Transverse colon (tissue), 4 donors: ENCODE results near the gene MBD3L1. TPM values are rescaled to one million over a fixed set of nuclear protein-coding genes. Genes with fewer than 3 reads are reported as not detected.

Source experiments
- DNase-seq: peaks from one replicate; pipeline ENCODE4 v3.0.0-alpha.2; 2019
- H3K27ac ChIP-seq, 4 donors: fragments of 200-600 bp; sonication (generic); 2 replicates each; pipeline ENCODE4 v1.5.1; 2016 to 2018; ENCODE audit warnings: inconsistent platforms in 4 of 4
- H3K27me3 ChIP-seq: fragments of 200-600 bp; sonication (generic); 2 replicates; pipeline ENCODE4 v1.5.1; 2017; ENCODE audit warnings: inconsistent platforms
- H3K36me3 ChIP-seq, 4 donors: fragments of 200-600 bp; sonication (generic); 2 replicates each; pipeline ENCODE4 v1.5.1; 2017 to 2019; ENCODE audit warnings: inconsistent platforms in 4 of 4
- H3K4me1 ChIP-seq, 4 donors: fragments of 200-600 bp; sonication (generic); 2 replicates each; pipeline ENCODE4 v1.5.1; 2017 to 2020; ENCODE audit warnings: inconsistent platforms in 4 of 4
- H3K4me3 ChIP-seq, 4 donors: fragments of 200-600 bp; sonication (generic); 1 replicate in 1 of 4; 2 replicates in 3 of 4; pipeline versions ENCODE4 v1.5.1 to v1.6.1; 2017 to 2019; ENCODE audit warnings: inconsistent platforms in 4 of 4
- H3K9me3 ChIP-seq, 2 donors: fragments of 200-600 bp; sonication (generic); 2 replicates each; pipeline ENCODE4 v1.5.1; 2017 to 2019; ENCODE audit warnings: inconsistent platforms in 2 of 2
- EP300 ChIP-seq: sonication (generic); formaldehyde crosslinking; IDR thresholded peaks from one replicate; pipeline ENCODE4 v1.6.1; 2017; ENCODE audit warnings: antibody characterized with exemption, low read depth
- POLR2A ChIP-seq: fragments of 450-650 bp; IDR thresholded peaks from one replicate; pipeline ENCODE4 v1.6.1; 2016; ENCODE audit warnings: antibody characterized with exemption, mild to moderate bottlenecking, moderate library complexity
- POLR2AphosphoS5 ChIP-seq, 3 donors: sonication (generic); formaldehyde crosslinking; IDR thresholded peaks; one replicate each; pipeline ENCODE4 v1.6.1; 2016; ENCODE audit warnings: antibody characterized with exemption in 3 of 3
- WGBS, 2 donors: methylation state at CpG; one replicate each; pipeline ENCODE4 v1.1.5; 2018; ENCODE audit warnings: low coverage in 1 of 2; 5-methylcytosine and 5-hydroxymethylcytosine counted together
- in situ Hi-C, 4 donors: fragments of 200-750 bp; cut with MboI; loops; one replicate each; pipeline versions ENCODE4 v1.15.0 to v1.15.1; 2017; ENCODE audit warnings: low sequenced_read_pairs in 3 of 4, low pct_ligation_motif_present in 1 of 4, low pct_unique_long_range_greater_than_20kb in 1 of 4
- intact Hi-C: fragments of 100-400 bp; cut with DNase I; formaldehyde crosslinking; loops from one replicate; pipeline ENCODE4 v1.15.1; 2023; ENCODE audit warnings: low total_unique reads
- total RNA-seq, 4 donors: library from RNA; depleted of rRNA; stranded (reverse); fragments of >200 nt; gene quantifications; one replicate each; pipeline ENCODE4 v1.1.0, GENCODE V29; 2016
- TF ChIP-seq, protein P1 (sequence below), 5 experiments: fragments of 200-600 bp in 3 of 5; fragments of 450-650 bp in 2 of 5; sonication (generic) in 3 of 5; IDR thresholded peaks; 1 replicate in 2 of 5; 2 replicates in 3 of 5; pipeline ENCODE4 v1.5.1; 2016 to 2017; ENCODE audit warnings: antibody characterized with exemption in 5 of 5, inconsistent platforms in 3 of 5, mild to moderate bottlenecking in 2 of 5, moderate library complexity in 1 of 5

The MBD3L1 gene
- total RNA-seq, 4 donors from 2014 or later = not detected

DNA sequence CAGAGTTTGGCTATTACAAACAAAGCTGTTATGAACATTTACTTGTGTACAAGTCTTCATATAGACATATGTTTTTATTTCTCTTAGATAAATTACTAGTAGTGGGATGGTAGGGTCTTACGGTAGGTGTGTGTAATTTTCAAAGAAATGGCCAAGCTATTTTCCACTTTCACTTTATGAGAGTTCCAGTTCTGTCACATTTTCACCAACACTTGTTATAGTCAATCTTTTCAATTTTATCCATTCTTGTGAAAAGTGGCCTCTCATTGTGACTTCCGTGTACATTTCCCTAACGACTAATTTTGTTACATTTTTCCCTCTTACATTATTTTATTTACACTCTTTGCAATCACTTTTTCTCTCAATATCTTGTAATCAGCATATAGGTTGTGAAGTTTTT is 18.3 kb downstream of the MBD3L1 start:
- intact Hi-C loops (no loop called here), in situ Hi-C loops (no loop called here)
- 92 to 94% methylated on average over 3 of the region's 3 CpGs for WGBS, 2 donors
- H3K36me3 ChIP-seq = no peaks in the 10 kb centered on the region
- DNase-seq = no peak
- H3K9me3 ChIP-seq = no peaks in the 10 kb centered on the region
- no peaks in the 10 kb centered on the region for H3K4me1 ChIP-seq
- H3K27me3 ChIP-seq = no peaks in the 10 kb centered on the region
- H3K4me3 ChIP-seq = no peak overlapping the region
- H3K27ac ChIP-seq = no peak overlapping the region
- TF ChIP-seq EP300 = no peak
- TF ChIP-seq, protein P1, sequence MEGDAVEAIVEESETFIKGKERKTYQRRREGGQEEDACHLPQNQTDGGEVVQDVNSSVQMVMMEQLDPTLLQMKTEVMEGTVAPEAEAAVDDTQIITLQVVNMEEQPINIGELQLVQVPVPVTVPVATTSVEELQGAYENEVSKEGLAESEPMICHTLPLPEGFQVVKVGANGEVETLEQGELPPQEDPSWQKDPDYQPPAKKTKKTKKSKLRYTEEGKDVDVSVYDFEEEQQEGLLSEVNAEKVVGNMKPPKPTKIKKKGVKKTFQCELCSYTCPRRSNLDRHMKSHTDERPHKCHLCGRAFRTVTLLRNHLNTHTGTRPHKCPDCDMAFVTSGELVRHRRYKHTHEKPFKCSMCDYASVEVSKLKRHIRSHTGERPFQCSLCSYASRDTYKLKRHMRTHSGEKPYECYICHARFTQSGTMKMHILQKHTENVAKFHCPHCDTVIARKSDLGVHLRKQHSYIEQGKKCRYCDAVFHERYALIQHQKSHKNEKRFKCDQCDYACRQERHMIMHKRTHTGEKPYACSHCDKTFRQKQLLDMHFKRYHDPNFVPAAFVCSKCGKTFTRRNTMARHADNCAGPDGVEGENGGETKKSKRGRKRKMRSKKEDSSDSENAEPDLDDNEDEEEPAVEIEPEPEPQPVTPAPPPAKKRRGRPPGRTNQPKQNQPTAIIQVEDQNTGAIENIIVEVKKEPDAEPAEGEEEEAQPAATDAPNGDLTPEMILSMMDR (IDR thresholded peaks at IDR 0.05) = no peak
- no peak for TF ChIP-seq POLR2A
- no peak for TF ChIP-seq POLR2AphosphoS5 (IDR thresholded peaks at IDR 0.05)

- WGBS, 2 donors = 73 to 100% methylated on average over 1 to 3 of the region's 3 CpGs
- H3K27ac ChIP-seq = no peak overlapping the region
- DNase-seq = no peak
- H3K36me3 ChIP-seq = no peaks in the 10 kb centered on the region
- in situ Hi-C loops (no loop called here), intact Hi-C loops (no loop called here)
- no peak overlapping the region for H3K4me3 ChIP-seq
- no peaks in the 10 kb centered on the region for H3K4me1 ChIP-seq
- TF ChIP-seq POLR2AphosphoS5 (IDR thresholded peaks at IDR 0.05) = no peak
- TF ChIP-seq POLR2A = no peak
- TF ChIP-seq, protein P1 (IDR thresholded peaks at IDR 0.05) = no peak
- no peak for TF ChIP-seq EP300
- H3K9me3 ChIP-seq = no peaks in the 10 kb centered on the region
- no peaks in the 10 kb centered on the region for H3K27me3 ChIP-seq
Observed at GRCh38 chr19:8858260-8858659, 26.1 kb downstream of the MBD3L1 start.

- Histone ChIP-seq H3K27ac (no peak overlapping the region), H3K4me3 (no peak overlapping the region), H3K4me1 (no peaks in the 10 kb centered on the region), H3K27me3 (no peaks in the 10 kb centered on the region), H3K36me3 (no peaks in the 10 kb centered on the region), H3K9me3 (no peaks in the 10 kb centered on the region)
- DNase-seq = no peak
- in situ Hi-C loops = no loop called here
- TF ChIP-seq, protein P1 (IDR thresholded peaks at IDR 0.05) = no peak
- TF ChIP-seq POLR2A (no peak), EP300 (no peak), POLR2AphosphoS5 (IDR thresholded peaks at IDR 0.05) (no peak)
- intact Hi-C loops = loop anchor here (2.0 kb wide), 1 partner anchor 60 kb away; no protein-coding TSS in a partner anchor
Observed at GRCh38 chr19:8866344-8866743, 34.2 kb downstream of the MBD3L1 start.

DNA sequence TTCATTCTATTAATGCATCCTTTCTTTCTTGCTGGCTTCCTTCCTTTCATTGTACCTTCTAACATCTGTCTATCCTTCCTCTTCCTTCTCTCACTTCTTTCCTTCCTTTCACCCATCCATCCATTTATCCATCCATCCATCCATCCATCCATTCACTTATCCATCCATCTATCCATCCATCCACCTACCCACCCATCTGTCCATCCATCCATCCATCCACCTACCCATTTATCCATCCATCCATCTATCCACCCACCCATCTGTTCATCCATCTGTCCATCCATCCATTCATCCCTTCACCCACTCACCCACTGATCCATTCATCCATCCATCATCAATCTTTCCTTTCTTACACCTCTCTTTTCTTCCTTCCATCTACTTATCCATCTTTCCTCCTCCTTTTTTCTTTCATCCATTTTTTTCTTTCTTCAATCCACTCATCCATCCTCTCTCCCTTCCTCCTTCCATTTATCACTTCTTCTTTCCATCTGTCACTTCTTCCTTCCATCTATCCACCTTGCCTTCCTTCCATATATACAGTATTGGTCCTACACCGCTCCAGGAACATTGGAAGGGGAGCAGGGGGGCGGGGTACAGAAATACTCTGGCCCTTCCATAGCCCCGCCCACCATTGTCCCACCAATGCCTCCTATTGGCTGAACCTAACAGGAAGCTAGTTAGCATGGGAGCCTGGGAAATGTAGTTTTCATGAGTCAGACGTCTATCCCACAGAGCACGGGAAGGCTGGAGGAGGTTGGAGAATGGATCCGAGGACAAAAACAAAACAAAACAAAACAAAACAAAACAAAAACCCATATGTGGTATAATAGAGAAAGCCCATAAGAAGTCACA is 45.9 kb downstream of the MBD3L1 start:
- TF ChIP-seq, protein P1 (IDR thresholded peaks at IDR 0.05) = no peak
- TF ChIP-seq POLR2A = no peak
- TF ChIP-seq POLR2AphosphoS5 (IDR thresholded peaks at IDR 0.05) = no peak
- no peak for TF ChIP-seq EP300
- WGBS, 2 donors = 40% methylated on average over 4 to 6 of the region's 6 CpGs
- no peak for DNase-seq
- H3K9me3 ChIP-seq = no peaks in the 10 kb centered on the region
- H3K4me1 ChIP-seq = no peaks in the 10 kb centered on the region
- intact Hi-C loops = no loop called here
- no peaks in the 10 kb centered on the region for H3K36me3 ChIP-seq
- in situ Hi-C loops = no loop called here
- H3K27me3 ChIP-seq = no peaks in the 10 kb centered on the region
- H3K27ac ChIP-seq = no peak overlapping the region
- no peak overlapping the region for H3K4me3 ChIP-seq
